GM21515 (cell line): ENCODE results near the gene DGKQ.

Experiments
- ATAC-seq: cut with Tn5 transposase; IDR thresholded peaks from one replicate; pipeline ENCODE4 v1.9.1; 2021; ENCODE audit not compliant: unreplicated experiment

Gene DGKQ

DNA sequence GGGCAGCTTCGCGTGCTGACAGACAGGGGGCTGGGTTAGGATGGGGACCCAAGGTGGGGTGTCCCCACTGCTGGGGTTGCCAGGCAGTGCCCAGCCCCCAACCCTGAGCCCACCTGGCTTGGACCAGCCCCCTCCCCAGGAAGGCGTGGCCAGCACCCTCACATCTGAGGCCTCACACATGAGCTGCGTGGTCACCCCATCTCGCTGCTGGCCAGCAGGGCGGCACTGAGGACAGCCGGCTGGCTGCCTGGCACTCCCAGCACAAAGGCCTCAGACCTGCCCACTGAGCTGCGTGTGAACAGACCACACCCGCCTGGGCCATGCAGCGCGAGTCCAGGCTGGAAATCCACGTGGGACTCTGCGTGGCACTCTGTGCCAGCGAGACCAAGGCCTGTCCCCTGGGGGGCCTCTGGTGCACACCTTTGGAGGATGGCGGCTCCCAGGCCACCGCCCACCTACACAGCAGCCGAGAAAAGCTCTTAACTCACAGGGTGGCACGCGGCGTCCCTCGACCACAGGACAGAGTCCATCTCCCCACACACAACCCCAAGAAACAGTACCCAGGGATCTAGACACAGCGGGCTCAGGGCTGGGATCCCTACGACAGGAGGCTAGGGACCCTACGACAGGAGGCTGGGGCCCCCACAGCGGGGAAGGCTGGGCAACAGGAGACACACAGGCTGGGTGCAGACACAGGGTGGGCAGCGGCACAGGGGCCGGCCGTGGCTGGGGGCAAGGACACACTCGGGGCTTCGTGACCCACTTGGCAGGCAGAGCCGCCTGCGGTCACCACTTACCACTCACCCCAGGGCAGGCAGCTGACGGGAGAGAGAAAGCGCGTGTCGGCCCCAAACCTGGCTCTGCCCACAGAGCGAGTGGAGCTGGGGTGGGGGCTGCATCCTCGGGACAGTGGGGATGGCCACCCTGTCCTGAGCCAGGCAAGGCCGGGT is 9.8 kb downstream of the DGKQ start:
- ATAC-seq = no peak

DNA sequence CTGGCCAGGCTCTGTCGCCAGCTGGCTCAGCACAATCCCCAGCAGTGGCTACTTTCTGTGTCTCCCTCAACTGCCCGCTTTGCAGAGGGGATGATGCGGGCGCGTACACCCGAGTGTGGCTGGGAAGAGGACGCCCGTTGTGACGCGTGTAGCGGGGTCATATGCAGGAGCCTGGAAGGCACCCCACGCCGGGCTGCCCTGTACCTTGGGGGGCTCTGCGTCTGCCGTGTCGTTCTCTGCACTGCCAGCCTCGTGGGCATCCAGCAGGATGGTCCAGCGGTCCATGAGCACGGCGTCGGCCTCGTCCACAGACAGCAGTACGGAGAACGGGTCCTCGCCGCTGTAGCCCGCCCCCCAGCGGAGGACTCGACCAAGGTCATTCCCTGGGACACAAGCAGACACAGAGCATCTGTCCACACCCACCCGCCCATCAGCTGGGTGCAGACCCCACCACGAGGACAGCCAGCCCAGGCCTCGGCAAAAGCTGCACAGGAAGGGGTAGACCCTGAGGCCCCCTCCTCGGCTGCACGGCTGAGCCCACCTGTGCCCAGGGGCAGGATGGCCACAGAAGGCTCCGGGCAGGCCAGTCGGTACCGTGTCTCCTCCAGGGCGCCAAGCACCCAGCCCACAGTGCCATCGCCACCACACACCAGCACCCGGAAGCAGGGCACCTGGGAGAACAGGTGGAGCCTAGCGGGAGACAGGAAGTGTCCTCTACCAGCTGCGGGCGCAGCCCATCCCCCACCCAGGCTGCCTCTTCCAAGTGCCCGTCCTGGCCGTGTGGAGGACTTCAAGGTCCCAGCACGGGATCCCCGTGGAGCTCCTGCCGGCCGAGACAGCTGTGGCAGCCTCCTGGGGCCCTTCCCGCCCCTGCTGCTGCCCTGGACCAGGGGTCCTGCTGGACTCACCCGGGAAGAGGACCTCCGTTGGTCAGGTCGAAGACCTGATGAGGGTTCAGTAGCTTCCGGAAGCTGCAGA is 10.8 kb downstream of the DGKQ start:
- ATAC-seq = no peak

DNA sequence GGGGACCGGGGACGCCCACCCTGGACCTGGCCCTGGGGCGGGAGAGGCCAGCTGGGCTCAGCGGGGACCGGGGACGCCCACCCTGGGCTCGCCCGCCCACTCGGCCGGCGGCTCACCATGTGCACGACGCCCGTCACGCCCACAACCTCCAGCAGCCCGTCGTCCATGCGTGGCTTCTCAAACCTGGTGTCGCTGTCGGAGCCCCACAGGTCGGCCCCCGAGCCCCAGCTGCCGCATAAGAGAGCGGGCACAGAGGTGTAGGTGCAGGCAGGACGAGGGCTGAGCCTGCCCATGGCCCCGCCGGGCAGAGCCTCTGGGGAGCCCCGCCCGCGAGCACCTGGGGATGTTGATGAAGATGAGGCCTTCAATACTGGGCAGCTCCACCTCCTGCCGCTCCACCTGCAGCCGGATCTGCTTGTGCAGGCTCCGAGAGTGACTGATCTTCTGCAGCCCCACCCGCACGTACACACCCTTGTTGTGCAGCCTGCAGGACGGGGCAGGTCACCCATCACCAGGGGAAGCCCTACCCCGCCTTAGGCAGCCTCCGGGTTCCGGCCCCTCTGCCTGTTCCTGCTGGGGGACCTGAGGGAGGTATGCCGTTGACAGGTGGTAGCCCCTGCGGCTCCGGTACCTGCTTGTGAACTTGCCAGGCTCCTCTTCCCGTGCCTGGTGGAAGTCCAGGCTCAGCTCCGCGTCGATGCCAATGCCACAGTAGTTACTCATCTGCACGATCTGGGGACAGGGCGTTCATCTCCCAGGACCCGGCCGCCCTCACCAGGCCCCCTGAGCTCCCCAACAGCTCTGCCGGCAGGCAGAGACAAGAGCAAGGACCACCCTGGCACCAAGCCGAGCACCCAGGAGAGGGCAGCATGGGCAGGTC is 11.8 kb downstream of the DGKQ start:
- no peak for ATAC-seq

DNA sequence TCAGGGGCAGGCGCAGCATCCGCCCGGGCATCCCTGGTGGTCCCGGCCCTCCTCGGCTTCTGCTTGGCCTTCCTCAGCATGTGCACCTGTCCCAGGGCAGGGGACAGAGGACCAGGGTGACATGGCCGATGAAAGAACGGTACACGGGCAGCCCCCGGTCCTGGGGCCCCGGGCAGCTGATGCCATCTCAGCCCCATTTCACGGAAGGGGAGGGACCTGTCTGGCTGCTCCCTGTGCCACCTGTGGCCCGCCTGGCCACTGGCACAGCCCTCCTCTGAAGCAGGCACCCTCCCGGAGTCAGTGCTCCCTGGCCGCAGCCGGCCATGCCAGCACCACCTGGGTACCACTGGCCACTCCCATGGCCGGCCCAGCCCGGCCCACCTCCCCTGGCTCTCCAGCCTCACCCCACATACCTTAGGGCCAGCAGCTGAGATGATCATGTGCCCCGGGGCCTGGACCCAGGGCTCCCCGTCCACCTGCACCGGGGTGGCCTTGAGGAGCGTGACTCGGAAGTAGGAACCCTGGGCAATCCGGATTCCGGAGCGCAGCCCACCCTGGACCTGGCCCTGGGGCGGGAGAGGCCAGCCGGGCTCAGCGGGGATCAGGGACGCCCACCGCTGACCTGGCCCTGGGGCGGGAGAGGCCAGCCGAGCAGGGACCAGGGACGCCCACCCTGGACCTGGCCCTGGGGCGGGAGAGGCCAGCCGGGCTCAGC is 12.6 kb downstream of the DGKQ start:
- no peak for ATAC-seq

DNA sequence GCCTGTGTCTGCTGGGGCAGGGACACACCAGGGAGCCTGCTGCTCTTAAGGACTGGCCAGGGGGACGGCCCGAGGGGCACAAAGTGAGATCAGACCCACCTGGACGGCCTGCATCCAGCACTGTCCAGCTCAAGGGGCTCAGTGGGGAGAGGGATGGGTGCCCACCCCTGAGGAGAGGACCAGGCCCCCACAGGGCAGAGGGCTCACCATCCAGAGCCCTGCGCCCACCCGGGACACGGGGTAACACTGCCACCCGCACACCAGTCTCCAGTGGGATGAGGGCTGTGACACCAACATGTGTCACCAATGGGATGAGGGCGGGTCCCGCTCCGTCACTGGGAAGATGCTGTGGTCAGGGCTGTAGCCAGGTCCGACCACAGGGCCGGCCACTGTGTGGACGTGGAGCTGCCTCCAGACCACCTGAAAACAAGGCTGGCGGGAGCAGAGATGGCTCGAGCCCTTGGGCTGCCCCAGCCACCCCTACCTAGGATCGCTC is 13.2 kb downstream of the DGKQ start:
- no peak for ATAC-seq

DNA sequence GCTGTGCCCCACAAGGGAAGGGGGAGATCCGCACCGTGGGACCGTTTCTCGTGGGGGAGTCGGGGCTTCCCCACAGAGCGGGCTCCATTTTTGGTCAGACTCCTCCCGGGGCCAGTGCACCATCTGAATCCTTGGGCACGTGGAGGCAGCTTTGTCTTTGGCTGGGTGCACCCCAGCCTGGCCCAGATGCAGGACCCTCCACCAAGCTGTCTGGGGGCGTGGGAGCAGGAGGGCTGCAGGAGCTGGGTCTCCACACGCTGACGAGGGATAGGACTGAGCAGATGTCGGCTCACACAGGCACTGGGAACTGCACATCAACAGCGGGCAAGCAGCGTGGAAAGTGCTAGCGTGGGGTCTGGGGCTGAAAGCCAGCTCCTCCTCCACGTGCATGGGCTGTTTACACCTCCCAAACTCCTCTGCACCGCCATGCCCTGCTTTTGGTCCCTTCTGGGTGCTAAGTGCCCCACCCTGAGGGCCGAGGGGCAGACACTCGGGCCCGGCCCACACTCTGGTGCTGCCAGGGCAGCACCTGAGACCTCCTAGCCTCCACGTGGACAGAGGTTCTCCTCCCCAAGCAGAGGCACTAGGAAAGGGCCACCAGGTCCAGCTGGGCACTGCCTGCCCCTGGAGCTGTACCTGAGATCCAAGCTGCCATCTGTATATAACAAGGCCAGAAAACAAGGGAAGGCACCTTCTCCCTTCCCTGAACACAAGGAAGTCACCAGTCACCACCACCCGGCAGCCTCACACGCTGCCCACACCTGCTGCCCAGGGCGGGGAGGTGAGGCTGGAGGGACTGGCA is 13.8 kb downstream of the DGKQ start:
- ATAC-seq = no peak

DNA sequence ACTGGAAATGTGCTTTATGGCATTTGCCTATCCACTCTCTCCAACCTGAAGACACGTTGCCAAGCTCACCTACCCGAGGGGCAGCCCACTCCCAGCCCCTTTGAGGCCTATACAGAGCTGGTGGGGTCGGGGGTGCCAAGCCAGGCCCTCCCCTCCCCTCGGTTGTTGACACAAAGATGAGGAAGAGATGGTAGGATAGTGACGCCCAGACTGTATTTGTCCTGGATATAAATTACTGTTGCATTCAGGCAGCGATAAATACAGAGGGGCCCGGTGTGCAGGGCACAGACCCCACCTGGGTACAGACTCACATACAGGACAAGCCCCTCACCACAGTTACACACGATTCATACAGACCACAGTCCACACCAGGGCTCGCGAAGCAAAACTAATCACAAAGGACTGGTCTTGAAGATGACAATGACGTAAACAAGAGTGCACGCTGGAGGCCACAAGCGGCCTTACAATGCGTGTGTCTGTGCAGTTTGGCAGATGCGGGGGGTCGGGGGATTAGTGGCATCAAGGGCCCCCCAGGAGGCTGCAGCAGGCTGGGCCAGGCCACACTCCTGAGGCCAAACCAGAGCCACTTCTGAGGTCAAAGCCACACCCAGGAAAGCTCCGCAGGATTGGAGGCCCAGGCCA is 14.6 kb downstream of the DGKQ start:
- ATAC-seq = no peak

DNA sequence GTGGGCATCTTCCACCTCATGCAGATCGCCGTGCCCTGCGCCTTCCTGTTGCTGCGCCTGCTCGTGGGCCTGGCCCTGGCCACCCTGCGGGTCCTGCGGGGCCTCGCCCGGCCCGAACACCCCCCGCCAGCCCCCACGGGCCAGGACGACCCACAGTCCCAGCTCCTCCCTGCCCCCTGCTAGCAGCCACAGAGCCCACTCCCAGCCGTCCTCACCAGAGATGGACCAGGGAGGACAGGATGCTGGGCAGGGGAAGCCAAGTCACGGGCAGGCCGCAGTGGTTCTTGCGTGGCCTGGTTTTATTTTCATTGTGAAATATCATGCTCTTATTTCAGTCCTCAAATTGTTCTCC is 15.1 kb downstream of the DGKQ start:
- no peak for ATAC-seq

DNA sequence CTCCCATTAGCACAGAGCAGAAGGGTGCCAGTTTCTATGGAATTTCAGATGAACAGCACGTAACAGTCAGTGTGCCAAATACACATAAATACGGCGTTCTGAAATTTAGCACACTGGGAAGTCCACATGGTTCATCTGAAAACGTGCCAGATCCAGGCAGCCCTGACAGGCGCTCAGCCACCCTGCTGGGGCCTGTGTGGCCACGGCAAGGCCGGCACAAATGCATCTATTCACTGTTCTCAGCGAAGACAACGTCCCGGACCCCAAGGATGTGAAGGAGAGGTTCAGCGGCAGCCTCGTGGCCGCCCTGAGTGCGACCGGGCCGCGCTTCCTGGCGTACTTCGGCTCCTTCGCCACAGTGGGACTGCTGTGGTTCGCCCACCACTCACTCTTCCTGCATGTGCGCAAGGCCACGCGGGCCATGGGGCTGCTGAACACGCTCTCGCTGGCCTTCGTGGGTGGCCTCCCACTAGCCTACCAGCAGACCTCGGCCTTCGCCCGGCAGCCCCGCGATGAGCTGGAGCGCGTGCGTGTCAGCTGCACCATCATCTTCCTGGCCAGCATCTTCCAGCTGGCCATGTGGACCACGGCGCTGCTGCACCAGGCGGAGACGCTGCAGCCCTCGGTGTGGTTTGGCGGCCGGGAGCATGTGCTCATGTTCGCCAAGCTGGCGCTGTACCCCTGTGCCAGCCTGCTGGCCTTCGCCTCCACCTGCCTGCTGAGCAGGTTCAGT is 15.6 kb downstream of the DGKQ start:
- ATAC-seq = no peak

DNA sequence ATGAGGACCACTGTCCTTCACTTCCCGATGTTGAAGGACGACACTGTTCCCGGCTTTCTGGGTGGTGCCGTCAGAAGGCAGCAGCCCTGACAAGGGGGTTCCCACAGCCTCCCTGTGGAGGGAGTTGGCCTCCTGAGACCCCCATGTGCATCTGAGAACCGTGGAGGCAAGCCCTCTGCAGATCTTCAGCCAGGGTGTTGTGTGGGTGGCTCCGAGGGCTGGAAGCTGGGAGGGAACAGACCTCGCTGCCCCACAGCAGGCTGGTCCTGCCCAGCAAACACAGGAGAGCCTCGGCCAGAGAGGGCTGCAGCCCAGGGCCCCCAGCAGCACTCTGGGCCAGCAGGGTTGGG is 16.2 kb downstream of the DGKQ start:
- ATAC-seq = no peak

DNA sequence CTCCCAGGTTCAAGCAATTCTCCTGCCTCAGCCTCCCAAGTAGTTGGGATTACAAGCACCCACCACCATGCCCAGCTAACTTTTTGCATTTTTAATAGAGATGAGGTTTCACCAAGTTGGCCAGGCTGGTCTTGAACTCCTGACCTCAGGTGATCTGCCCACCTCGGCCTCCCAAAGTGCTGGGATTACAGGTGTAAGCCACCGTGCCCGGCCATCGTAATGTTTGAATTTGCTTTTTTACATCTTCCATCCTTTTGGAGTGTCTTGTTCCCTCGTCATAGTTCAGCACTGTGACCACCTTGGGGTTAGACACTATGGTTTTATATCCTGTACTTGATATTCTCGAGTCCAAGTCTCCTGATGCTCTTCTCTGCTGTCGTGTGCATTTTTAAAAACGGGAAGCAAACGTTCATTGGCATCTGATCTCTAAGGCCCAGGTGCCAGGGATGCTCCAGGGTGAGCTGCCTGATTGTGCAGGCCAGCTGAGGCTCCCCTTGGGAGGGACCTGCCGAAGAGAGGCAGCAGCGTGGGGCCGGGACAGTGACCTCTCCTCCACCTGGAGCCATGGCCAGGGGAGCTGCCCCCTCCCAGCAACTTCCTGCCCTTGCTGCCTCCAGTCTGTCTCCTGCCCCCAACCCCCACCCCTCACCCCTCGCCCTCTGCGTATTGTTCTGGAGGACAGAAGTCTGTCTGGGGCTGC is 16.7 kb downstream of the DGKQ start:
- ATAC-seq = no peak

DNA sequence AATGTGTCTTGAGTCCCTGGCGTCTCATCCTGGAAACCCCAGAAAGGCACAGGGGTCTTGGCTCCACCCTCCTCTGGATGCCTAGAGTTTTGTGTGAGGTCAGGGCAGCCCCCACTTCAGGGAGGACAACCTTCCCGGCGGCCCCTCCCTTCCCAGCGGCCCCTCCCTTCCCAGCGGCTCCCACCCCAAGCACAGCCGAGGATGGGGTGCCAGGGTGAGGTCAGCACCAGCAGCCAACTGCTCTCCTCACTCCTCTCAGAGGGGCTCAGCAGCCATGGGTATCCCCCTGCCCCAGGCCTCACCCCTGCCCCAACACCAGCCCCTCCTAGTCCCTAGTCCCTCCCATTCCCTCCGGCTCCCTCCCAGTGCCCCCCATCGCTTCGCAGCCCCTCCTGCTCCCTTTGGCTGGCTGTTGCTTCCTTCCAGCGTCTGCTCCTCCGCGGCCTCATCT is 17.4 kb downstream of the DGKQ start:
- ATAC-seq = no peak

DNA sequence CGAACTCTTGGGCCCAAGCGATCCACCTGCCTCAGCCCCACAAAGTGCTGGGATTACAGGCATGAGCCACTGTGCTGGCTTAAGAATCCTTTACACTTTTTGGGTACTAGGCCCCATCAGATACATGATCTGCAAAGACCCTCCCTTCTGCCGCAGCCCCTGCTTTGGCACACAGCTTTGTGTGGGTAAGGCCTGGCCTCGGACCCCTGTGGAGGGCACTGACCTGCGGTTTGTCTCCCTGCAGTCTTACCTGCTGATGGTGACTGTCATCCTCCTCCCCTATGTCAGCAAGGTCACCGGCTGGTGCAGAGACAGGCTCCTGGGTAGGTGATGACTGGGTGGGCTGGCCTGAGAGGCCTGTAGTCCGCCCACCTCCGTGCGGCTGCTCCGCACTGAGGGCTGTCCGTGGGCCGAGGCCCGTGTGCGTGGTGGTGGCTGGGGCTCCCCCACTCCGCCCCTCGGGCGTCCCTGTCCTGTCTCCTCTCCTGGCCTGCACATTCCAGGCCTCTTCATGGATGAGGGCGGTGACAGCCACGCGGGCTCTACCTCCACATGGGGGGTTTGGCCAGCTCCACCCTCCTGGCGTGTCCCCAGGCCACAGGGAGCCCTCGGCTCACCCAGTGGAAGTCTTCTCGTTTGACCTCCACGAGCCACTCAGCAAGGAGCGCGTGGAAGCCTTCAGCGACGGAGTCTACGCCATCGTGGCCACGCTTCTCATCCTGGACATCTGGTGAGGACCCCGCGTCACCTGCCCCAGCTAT is 18.0 kb downstream of the DGKQ start:
- no peak for ATAC-seq

DNA sequence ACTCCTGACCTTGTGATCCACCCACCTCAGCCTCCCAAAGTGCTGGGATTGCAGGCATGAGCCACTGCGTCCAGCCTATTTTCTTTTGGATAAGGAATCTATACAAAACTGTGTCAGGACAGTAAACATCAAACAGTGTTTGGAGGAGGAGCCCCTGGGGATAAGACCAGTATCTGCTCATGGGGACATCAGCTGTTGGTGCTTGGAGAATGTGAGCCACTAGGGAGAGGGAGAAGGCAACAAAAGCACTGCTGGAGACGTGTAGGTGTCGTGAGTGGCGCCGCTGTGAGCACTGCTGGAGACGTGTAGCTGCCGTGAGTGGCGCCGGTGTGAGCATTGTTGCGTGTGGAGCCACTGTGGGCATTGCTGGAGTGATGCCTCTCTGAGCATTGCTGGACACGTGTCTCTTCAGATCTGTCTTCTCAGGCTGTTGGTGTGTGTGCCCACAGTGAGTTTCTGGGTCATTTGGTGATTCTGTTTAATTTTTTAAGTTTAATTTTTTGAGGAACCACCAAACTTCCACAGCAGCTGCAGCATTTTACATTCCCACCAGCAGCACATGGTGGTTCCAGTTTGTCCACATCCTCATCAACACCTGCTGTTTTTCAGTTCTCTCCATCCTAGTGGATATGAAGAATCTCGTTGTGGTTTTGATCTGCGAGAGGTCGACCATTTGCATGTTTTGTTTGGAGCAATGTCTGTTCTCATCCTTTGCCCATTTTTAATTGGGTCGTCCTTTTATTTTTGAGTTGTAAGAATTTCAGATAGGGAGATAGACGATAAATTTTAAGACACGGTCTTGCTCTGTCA is 19.0 kb downstream of the DGKQ start:
- no peak for ATAC-seq

DNA sequence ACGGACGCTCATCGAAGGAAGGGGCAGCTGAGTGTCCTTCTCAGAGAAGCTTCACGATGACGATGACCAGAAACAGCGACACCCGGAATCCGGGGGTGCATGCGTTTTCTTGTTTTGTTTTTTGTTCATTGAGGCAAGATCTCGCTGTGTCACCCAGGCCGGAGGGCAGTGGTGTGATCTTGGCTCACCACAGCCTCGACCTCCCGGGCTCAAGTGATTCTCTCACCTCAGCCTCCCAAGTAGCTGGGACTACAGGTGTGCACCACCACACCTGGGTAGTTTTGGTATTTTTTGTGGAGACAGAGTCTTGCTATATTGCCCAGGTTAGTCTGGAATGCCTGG is 19.8 kb downstream of the DGKQ start:
- no peak for ATAC-seq
